Parathyroid adenoma (tissue), 2 donors: ENCODE results near the gene C2CD4C.

ENCODE experiments used
- H2AFZ ChIP-seq: fragments of 300-600 bp; sonication (generic); one replicate; pipeline ENCODE4 v1.7.0; 2017; ENCODE audit warnings: antibody characterized with exemption, mild to moderate bottlenecking
- H3K27ac ChIP-seq: fragments of 300-600 bp; sonication (generic); one replicate; pipeline ENCODE4 v1.7.0; 2017
- H3K27me3 ChIP-seq: fragments of 300-600 bp; sonication (generic); one replicate; pipeline ENCODE4 v1.7.0; 2017; ENCODE audit warnings: low read length; ENCODE audit not compliant: control insufficient read depth, insufficient read depth
- H3K36me3 ChIP-seq: fragments of 300-600 bp; sonication (generic); one replicate; pipeline ENCODE4 v1.7.0; 2017; ENCODE audit warnings: low read length; ENCODE audit not compliant: control insufficient read depth, insufficient read depth
- H3K4me1 ChIP-seq: fragments of 300-600 bp; sonication (generic); one replicate; pipeline ENCODE4 v1.7.0; 2017; ENCODE audit warnings: control low read depth
- H3K4me2 ChIP-seq: fragments of 300-600 bp; sonication (generic); one replicate; pipeline ENCODE4 v1.7.0; 2017; ENCODE audit warnings: low read length
- H3K4me3 ChIP-seq: fragments of 300-600 bp; sonication (generic); one replicate; pipeline ENCODE4 v1.7.0; 2017; ENCODE audit warnings: low read depth, low read length
- H3K79me2 ChIP-seq: fragments of 300-600 bp; sonication (generic); one replicate; pipeline ENCODE4 v1.7.0; 2017; ENCODE audit warnings: control low read depth
- H3K9ac ChIP-seq: fragments of 300-600 bp; sonication (generic); one replicate; pipeline ENCODE4 v1.7.0; 2017; ENCODE audit warnings: mild to moderate bottlenecking
- H3K9me3 ChIP-seq: fragments of 300-600 bp; sonication (generic); one replicate; pipeline ENCODE4 v1.7.0; 2017; ENCODE audit warnings: low read length; ENCODE audit not compliant: control insufficient read depth
- TF ChIP-seq, protein P1 (sequence below): fragments of 300-600 bp; sonication (generic); IDR thresholded peaks from one replicate; pipeline ENCODE4 v1.7.0; 2017; ENCODE audit warnings: antibody characterized with exemption, mild to moderate bottlenecking
- donor health status: primary hyperparathyroidism.

Gene C2CD4C

GRCh38 chr19:422213-422916 lies 13.4 kb upstream of the C2CD4C start:
- H3K27ac ChIP-seq: no peak overlapping the region
- TF ChIP-seq, protein P1, sequence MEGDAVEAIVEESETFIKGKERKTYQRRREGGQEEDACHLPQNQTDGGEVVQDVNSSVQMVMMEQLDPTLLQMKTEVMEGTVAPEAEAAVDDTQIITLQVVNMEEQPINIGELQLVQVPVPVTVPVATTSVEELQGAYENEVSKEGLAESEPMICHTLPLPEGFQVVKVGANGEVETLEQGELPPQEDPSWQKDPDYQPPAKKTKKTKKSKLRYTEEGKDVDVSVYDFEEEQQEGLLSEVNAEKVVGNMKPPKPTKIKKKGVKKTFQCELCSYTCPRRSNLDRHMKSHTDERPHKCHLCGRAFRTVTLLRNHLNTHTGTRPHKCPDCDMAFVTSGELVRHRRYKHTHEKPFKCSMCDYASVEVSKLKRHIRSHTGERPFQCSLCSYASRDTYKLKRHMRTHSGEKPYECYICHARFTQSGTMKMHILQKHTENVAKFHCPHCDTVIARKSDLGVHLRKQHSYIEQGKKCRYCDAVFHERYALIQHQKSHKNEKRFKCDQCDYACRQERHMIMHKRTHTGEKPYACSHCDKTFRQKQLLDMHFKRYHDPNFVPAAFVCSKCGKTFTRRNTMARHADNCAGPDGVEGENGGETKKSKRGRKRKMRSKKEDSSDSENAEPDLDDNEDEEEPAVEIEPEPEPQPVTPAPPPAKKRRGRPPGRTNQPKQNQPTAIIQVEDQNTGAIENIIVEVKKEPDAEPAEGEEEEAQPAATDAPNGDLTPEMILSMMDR: no peak
- H3K36me3 ChIP-seq: no peaks in the 10 kb centered on the region
- peaks cover 2% of the 10 kb centered on the region for H3K79me2 ChIP-seq
- no peak overlapping the region for H3K9ac ChIP-seq
- H3K27me3 ChIP-seq: no peaks in the 10 kb centered on the region
- no peak overlapping the region for H2AFZ ChIP-seq
- no peaks in the 10 kb centered on the region for H3K4me1 ChIP-seq
- H3K9me3 ChIP-seq: no peaks in the 10 kb centered on the region
- H3K4me3 ChIP-seq: no peak overlapping the region
- no peak overlapping the region for H3K4me2 ChIP-seq

DNA sequence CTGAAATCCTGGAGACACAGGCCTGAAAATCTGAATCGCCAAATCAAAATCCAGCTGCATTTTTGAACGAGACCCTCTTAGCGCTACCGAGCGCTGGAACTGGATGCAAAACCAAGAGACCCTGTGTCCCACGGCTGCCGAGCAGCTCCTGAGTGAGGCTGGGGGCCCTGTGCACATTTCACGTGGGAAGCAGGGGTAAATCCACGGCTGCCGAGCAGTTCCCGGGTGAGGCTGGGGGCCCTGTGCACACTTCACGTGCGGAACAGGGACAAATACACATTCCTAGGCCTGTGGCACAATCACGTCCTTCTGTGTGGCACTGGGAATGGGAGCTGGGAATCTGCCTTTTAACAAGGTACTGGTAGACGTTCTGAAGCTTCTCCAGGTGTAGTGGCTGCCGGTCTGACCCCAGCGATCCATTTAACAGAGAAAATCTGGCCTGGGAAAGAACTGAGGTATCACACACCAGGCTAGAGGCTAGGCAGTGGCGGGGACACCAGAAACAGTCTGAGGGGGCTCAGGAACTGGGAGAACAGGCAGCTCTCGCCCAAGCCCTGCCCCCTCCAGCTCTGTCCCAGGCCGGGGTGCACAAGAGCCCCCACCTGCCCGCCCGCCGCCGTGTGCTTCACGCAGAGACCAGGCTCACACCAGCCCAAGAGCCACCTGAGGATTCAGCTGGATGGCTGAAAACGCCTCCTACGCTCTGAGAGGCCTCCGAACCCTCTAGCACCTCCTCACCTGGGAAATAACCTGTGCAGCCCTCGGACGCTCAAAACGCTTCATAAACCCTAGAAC lies 11.0 kb upstream of the C2CD4C start:
- no peaks in the 10 kb centered on the region for H3K9me3 ChIP-seq
- no peak overlapping the region for H2AFZ ChIP-seq
- H3K9ac ChIP-seq: no peak overlapping the region
- TF ChIP-seq, protein P1: no peak
- H3K27me3 ChIP-seq: no peaks in the 10 kb centered on the region
- H3K4me1 ChIP-seq: no peaks in the 10 kb centered on the region
- no peaks in the 10 kb centered on the region for H3K36me3 ChIP-seq
- no peak overlapping the region for H3K4me2 ChIP-seq
- H3K27ac ChIP-seq: no peak overlapping the region
- H3K4me3 ChIP-seq: no peak overlapping the region
- no peaks in the 10 kb centered on the region for H3K79me2 ChIP-seq

- Histone ChIP-seq H2AFZ (no peak overlapping the region), H3K9ac (no peak overlapping the region), H3K36me3 (no peaks in the 10 kb centered on the region), H3K9me3 (no peaks in the 10 kb centered on the region), H3K27me3 (no peaks in the 10 kb centered on the region), H3K4me1 (no peaks in the 10 kb centered on the region), H3K4me3 (no peak overlapping the region), H3K4me2 (no peak overlapping the region), H3K79me2 (no peaks in the 10 kb centered on the region), H3K27ac (no peak overlapping the region)
- TF ChIP-seq, protein P1: no peak
These were observed 10.1 kb upstream of the C2CD4C start for GRCh38 chr19:418761-419671.

- Histone ChIP-seq H3K9me3 (no peaks in the 10 kb centered on the region), H3K4me2 (no peak overlapping the region), H3K27ac (no peak overlapping the region), H3K4me3 (no peak overlapping the region), H3K79me2 (no peaks in the 10 kb centered on the region), H3K9ac (no peak overlapping the region), H2AFZ (no peak overlapping the region), H3K36me3 (no peaks in the 10 kb centered on the region), H3K27me3 (no peaks in the 10 kb centered on the region), H3K4me1 (no peaks in the 10 kb centered on the region)
- TF ChIP-seq, protein P1: no peak
These were observed 7.5 kb upstream of the C2CD4C start for GRCh38 chr19:416416-416815.
